ENCODE results near the gene TLL1. TPM values are rescaled to one million over a fixed set of nuclear protein-coding genes. Genes with fewer than 3 reads are reported as not detected.

TLL1 gene
- total RNA-seq, 1 experiment from 2014 or later: 0.63 TPM

- TF ChIP-seq, protein P1, sequence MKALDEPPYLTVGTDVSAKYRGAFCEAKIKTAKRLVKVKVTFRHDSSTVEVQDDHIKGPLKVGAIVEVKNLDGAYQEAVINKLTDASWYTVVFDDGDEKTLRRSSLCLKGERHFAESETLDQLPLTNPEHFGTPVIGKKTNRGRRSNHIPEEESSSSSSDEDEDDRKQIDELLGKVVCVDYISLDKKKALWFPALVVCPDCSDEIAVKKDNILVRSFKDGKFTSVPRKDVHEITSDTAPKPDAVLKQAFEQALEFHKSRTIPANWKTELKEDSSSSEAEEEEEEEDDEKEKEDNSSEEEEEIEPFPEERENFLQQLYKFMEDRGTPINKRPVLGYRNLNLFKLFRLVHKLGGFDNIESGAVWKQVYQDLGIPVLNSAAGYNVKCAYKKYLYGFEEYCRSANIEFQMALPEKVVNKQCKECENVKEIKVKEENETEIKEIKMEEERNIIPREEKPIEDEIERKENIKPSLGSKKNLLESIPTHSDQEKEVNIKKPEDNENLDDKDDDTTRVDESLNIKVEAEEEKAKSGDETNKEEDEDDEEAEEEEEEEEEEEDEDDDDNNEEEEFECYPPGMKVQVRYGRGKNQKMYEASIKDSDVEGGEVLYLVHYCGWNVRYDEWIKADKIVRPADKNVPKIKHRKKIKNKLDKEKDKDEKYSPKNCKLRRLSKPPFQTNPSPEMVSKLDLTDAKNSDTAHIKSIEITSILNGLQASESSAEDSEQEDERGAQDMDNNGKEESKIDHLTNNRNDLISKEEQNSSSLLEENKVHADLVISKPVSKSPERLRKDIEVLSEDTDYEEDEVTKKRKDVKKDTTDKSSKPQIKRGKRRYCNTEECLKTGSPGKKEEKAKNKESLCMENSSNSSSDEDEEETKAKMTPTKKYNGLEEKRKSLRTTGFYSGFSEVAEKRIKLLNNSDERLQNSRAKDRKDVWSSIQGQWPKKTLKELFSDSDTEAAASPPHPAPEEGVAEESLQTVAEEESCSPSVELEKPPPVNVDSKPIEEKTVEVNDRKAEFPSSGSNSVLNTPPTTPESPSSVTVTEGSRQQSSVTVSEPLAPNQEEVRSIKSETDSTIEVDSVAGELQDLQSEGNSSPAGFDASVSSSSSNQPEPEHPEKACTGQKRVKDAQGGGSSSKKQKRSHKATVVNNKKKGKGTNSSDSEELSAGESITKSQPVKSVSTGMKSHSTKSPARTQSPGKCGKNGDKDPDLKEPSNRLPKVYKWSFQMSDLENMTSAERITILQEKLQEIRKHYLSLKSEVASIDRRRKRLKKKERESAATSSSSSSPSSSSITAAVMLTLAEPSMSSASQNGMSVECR (CRISPR knock-in tag; IDR thresholded peaks at IDR 0.05; ENCODE audit: borderline replicate concordance): no peak
- TF ChIP-seq, protein P2, sequence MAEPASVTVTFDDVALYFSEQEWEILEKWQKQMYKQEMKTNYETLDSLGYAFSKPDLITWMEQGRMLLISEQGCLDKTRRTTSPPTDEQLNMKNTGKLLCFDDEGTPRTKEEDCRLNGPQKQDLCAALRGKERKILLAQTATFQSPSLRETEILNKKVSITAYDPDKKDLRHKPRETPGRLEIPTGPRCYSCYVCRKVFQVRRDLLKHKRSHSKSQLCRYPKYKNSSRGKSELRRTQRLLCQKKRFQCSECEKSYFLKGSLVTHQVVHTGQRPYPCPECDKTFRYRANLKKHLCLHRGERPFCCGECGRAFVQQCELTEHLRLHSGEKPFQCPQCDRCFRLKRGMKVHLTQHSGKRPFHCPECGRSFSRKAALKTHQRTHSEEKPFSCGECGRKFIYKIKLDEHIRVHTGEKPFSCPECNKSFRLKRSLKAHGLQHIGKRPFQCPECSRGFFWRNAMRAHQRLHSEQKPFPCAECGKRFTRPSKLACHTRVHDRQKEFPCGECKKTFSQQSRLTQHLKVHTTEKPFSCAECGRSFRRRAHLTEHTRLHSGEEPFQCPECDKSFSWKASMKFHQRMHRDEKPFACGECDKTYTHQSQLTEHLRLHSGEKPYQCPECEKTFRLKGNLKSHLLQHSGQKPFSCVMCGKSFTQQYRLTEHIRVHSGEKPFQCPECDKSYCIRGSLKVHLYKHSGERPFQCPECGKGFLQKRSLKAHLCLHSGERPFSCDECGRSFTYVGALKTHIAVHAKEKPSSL (CRISPR knock-in tag; conservative IDR thresholded peaks at IDR 0.05): no peak
- TF ChIP-seq, protein P3, sequence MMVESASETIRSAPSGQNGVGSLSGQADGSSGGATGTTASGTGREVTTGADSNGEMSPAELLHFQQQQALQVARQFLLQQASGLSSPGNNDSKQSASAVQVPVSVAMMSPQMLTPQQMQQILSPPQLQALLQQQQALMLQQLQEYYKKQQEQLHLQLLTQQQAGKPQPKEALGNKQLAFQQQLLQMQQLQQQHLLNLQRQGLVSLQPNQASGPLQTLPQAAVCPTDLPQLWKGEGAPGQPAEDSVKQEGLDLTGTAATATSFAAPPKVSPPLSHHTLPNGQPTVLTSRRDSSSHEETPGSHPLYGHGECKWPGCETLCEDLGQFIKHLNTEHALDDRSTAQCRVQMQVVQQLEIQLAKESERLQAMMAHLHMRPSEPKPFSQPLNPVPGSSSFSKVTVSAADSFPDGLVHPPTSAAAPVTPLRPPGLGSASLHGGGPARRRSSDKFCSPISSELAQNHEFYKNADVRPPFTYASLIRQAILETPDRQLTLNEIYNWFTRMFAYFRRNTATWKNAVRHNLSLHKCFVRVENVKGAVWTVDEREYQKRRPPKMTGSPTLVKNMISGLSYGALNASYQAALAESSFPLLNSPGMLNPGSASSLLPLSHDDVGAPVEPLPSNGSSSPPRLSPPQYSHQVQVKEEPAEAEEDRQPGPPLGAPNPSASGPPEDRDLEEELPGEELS (CRISPR knock-in tag; IDR thresholded peaks at IDR 0.05): no peak
- no peak for TF ChIP-seq JUN (CRISPR knock-in tag; IDR thresholded peaks at IDR 0.05)
- TF ChIP-seq, protein P4, sequence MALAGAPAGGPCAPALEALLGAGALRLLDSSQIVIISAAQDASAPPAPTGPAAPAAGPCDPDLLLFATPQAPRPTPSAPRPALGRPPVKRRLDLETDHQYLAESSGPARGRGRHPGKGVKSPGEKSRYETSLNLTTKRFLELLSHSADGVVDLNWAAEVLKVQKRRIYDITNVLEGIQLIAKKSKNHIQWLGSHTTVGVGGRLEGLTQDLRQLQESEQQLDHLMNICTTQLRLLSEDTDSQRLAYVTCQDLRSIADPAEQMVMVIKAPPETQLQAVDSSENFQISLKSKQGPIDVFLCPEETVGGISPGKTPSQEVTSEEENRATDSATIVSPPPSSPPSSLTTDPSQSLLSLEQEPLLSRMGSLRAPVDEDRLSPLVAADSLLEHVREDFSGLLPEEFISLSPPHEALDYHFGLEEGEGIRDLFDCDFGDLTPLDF (CRISPR knock-in tag; IDR thresholded peaks at IDR 0.05): no peak
Measured at GRCh38 chr4:165861363-165861762, 11.7 kb upstream of the TLL1 start (continued).

DNA sequence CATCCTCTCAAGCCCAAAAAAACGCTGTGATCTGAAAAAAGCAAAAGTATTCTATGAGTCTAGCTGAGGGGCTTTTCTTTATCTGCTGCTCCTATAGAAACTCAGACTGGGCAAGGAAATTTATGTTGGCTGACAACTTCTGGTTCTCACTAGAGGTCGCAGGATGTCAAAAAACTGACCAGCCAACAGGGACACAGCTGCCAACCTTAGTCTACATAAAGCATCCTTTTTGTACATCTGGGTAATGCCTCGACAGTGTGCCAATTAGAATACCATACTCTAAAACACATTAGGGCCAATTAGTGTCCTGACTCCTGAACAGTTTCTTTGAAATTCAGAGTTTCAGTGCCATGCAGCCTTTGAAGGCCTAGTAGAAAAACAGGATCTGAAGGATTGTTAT lies 8.8 kb upstream of the TLL1 start:
- POLR2A ChIA-PET: no interaction called here

More for the DNA sequence above, 8.8 kb upstream of the TLL1 start:
- Mint-ChIP-seq H3K4me1 (peaks cover 15% of the 10 kb centered on the region), H3K36me3 (no peaks in the 10 kb centered on the region), H3K9me3 (no peaks in the 10 kb centered on the region), H3K4me3 (no peak overlapping the region), H3K27me3 (ENCODE audit: low read depth) (no peaks in the 10 kb centered on the region), H3K27ac (no peak overlapping the region)
- CTCF ChIA-PET: no interaction called here
- no peak for ATAC-seq
- no peak for DNase-seq (ENCODE audit: low spot score)
- TF ChIP-seq, protein P5, sequence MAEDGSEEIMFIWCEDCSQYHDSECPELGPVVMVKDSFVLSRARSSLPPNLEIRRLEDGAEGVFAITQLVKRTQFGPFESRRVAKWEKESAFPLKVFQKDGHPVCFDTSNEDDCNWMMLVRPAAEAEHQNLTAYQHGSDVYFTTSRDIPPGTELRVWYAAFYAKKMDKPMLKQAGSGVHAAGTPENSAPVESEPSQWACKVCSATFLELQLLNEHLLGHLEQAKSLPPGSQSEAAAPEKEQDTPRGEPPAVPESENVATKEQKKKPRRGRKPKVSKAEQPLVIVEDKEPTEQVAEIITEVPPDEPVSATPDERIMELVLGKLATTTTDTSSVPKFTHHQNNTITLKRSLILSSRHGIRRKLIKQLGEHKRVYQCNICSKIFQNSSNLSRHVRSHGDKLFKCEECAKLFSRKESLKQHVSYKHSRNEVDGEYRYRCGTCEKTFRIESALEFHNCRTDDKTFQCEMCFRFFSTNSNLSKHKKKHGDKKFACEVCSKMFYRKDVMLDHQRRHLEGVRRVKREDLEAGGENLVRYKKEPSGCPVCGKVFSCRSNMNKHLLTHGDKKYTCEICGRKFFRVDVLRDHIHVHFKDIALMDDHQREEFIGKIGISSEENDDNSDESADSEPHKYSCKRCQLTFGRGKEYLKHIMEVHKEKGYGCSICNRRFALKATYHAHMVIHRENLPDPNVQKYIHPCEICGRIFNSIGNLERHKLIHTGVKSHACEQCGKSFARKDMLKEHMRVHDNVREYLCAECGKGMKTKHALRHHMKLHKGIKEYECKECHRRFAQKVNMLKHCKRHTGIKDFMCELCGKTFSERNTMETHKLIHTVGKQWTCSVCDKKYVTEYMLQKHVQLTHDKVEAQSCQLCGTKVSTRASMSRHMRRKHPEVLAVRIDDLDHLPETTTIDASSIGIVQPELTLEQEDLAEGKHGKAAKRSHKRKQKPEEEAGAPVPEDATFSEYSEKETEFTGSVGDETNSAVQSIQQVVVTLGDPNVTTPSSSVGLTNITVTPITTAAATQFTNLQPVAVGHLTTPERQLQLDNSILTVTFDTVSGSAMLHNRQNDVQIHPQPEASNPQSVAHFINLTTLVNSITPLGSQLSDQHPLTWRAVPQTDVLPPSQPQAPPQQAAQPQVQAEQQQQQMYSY (CRISPR knock-in tag; IDR thresholded peaks at IDR 0.05): no peak
- TF ChIP-seq, protein P6, sequence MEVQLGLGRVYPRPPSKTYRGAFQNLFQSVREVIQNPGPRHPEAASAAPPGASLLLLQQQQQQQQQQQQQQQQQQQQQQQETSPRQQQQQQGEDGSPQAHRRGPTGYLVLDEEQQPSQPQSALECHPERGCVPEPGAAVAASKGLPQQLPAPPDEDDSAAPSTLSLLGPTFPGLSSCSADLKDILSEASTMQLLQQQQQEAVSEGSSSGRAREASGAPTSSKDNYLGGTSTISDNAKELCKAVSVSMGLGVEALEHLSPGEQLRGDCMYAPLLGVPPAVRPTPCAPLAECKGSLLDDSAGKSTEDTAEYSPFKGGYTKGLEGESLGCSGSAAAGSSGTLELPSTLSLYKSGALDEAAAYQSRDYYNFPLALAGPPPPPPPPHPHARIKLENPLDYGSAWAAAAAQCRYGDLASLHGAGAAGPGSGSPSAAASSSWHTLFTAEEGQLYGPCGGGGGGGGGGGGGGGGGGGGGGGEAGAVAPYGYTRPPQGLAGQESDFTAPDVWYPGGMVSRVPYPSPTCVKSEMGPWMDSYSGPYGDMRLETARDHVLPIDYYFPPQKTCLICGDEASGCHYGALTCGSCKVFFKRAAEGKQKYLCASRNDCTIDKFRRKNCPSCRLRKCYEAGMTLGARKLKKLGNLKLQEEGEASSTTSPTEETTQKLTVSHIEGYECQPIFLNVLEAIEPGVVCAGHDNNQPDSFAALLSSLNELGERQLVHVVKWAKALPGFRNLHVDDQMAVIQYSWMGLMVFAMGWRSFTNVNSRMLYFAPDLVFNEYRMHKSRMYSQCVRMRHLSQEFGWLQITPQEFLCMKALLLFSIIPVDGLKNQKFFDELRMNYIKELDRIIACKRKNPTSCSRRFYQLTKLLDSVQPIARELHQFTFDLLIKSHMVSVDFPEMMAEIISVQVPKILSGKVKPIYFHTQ (CRISPR knock-in tag; IDR thresholded peaks at IDR 0.05): no peak
- TF ChIP-seq EMX1 (CRISPR knock-in tag; IDR thresholded peaks at IDR 0.05) (no peak), NR2C2 (CRISPR knock-in tag; IDR thresholded peaks at IDR 0.05) (no peak), NR1H2 (CRISPR knock-in tag; IDR thresholded peaks at IDR 0.05) (no peak), FOXK1 (CRISPR knock-in tag; IDR thresholded peaks at IDR 0.05) (no peak), SMAD4 (CRISPR knock-in tag; IDR thresholded peaks at IDR 0.05) (no peak), USF1 (CRISPR knock-in tag; IDR thresholded peaks at IDR 0.05) (no peak), SOX15 (CRISPR knock-in tag; IDR thresholded peaks at IDR 0.05) (no peak), MYBL2 (CRISPR knock-in tag; IDR thresholded peaks at IDR 0.05) (no peak)

Measured in WTC11 (cell line).